OCI-M2 (cell line): ENCODE measurements around the gene MYT1.
"Not testable (repeated sequence)": the region's sequence is repeated elsewhere in the genome, so short reads cannot be mapped to it uniquely, and the experiment has no call there.

Source experiments
- DNase-seq: peaks from one replicate; lab custom pipeline; 2025; ENCODE audit not compliant: unreplicated experiment; lab: John Stamatoyannopoulos, UW

MYT1 gene

DNA sequence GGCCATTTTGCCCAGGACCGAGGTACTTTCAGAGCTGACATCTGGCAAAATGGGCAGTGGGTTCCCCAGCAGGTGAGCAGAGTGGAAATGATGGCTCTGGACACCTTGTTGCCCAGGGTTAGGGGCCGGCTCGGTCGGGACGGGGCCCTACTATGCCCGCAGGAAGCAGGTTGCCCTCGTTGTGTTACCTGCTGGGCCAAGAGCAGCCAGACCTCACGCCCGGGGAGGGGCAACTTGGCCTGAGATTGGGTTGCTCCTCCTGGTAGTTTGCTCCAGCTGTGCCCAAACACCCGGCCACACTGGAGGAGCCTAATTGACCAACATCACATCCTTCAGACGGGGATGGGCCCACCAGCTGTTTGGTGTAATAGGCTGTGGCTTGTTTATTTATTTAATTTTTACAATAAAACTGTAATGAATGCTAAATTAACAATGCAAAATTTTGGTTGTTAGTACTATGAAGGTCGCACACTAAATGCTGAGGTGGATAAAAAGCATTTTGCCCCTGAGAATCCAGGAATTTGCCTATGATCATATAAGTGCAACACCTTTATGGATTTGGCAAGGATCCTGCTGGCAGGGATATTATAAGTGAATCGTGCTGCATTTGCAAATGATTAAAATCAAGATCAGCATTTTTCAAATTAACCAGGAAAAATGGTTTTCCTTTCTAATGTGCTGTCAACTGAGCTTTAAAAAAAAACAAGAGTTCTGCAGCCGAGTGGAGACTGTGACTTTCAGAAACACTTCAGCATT, 64.7 kb downstream of the MYT1 start:
- DNase-seq = no peak

DNA sequence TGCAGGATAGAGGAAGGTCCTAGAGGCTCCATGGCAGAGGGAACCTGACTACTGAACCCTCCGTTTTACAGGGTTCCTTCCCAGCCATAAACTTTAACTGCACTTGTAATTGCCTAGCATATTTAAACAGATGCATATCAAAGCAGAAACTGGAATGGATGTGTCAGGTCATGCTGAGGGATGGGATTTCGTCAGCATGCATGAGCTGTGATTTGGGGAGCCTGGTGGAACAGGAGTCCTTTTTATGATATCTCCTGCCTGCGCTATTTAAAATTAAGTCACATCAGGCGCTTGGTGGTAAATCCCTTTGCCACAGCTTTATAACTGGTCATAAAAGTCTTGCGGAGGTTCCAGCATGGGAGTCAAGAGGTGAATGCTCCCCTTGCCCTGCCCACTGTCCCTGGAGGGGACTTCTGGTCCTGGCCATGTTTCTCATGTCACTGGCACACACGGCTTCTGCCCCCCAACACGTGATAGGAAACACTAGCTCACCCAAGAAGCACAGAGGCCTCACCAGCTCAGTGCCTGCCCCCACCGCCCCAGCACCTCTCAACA, 65.3 kb downstream of the MYT1 start:
- DNase-seq = no peak

DNA sequence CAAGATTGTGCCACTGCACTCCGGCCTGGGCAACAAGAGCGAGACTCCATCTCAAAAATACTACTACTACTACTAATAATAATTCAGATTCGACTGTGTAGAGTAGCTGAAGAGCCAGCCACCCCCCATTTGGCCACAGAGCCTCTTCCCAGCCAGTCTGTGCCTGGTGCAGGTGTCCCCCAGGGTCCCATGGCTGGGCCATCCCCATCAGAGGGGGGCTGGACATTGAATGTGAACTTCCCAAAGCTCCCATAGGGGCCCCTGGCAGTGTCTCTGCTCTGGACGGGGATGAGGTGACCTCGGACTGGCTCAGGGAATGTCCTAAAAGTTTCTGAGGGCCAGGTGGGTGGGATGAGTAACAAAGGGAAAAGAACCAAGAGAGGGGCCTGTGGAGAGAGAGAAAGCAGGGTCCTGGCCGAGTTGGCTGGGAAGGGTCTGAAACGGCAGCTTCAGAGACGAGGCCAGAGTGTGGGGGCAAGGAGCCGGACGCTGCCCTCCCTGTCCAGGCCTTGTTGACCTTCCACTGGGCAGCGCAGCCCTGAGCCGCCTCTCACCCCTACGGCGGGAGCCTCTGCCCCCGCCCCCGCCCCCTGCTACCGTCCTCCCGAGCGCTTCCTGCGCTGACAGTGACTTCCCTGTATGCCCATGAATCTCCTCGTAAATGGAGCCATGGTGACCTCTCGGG, 66.4 kb downstream of the MYT1 start:
- DNase-seq = no peak

DNA sequence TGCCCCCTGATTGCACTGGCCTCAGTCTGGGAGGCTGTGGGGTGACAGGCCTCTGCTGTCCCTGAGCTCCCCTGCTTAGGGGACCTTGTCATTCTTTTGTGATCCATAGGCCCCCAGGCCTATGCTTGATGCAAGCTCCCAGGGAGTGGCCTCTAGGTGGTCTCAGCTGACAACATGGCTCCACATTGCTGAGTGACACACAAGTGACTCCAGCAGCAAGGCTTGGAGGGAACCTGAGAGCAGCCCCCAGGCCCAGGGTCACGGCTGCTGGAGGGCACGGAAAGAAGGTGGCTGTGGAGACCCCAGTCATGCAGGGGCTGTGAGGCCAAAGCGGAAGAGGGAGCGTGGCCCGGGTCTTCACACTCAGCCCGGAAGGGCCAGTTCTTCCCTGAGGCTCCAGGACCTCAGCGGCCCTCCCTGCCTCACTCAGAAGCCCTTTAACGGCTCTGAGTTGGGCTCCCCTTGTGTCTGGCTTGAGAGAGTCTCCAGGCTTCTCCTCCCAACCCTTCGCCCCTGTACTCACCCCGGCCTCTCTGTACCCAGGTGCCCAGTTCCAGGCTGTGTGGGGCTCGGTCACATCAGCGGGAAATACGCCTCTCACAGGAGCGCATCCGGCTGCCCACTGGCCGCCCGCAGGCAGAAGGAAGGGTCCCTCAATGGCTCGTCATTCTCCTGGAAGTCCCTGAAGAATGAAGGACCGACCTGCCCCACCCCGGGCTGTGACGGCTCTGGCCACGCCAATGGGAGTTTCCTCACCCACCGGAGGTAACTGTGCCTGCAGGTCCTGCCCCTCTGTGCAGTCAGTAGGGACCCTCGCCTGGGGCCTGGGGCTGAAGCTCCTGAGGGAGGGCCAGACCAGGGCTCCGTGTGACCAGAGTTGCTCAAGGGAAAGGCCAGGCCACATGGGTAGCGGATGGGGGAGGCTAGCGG, 67.6 kb downstream of the MYT1 start:
- no peak for DNase-seq

DNA sequence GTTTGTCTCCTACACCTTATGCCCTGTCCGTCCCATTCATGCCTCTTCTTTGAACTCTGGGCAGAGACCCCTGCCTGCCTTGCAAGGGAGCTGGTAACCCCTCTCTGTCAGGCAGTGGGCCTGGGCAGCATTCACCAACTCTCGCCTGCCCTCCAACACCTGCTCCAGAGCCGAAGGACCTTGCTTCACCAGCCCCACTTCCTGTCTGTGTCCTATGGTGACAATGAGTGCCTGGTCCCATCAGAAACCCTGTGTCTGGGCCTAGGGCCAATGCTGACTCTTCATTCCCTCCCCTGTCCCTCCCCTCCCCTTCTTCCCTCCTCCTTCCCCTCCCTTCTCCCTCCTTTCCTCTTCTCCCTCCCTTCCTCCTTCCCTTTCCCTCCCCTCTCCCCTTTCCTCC, 68.5 kb downstream of the MYT1 start:
- no peak for DNase-seq

DNA sequence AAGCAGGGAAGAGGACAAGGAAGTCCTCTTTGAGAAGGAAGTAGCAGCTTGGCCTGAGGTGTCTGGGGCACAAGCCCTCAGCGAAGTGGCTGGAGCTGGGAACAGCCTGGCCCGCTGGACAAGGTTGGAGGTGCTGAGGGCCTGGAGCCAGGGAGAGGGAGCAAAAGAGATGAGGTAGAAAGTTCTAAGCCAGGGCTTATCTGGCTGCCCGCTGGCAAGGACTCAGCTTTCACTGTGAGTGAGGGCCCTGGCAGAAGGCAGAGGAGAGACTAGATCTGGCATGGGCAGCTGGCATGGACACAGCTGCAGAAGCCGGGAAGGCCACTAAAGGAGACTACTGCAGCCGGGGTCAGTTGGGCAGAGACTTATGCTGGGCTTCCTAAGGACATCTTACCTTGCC, 69.5 kb downstream of the MYT1 start:
- DNase-seq = no peak

DNA sequence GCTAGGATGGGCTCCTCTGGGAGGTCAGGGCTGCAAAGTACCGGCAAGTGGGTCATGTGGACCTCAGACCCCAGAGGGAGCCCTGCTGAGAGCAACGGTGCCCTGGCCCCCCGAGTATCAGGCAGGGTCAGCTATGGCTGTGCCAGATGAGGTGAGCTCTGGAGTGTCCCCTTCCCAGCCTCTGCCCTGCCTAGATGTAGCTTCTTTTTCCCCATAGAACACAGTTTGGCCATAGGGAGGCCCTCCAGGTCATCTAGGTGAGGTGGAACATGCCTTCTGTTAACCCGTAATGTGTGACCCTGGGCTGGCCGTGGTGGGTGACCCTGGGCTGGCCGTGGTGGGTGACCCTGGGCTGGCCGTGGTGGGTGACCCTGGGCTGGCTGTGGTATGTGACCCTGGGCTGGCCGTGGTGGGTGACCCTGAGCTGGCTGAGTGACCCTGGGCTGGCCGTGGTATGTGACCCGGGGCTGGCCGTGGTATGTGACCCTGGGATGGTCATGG, 70.1 kb downstream of the MYT1 start:
- DNase-seq = no peak

DNA sequence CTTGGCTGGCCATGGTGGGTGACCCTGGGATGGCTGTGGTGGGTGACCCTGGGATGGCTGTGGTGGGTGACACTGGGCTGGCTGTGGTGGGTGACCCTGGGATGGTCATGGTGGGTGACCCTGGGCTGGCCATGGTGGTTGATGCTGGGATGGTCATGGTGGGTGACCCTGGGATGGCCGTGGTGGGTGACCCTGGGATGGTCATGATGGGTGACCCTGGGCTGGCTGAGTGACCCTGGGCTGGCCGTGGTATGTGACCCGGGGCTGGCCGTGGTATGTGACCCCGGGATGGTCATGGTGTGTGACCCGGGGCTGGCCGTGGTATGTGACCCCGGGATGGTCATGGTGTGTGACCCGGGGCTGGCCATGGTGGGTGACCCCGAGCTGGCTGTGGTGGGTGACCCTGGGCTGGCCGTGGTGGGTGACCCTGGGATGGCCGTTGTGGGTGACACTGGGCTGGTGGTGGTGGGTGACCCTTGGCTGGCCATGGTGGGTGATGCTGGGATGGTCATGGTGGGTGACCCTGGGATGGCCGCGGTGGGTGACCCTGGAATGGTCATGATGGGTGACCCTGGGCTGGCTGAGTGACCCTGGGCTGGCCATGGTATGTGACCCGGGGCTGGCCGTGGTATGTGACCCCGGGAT, 70.8 kb downstream of the MYT1 start:
- not testable (repeated sequence) for DNase-seq

DNA sequence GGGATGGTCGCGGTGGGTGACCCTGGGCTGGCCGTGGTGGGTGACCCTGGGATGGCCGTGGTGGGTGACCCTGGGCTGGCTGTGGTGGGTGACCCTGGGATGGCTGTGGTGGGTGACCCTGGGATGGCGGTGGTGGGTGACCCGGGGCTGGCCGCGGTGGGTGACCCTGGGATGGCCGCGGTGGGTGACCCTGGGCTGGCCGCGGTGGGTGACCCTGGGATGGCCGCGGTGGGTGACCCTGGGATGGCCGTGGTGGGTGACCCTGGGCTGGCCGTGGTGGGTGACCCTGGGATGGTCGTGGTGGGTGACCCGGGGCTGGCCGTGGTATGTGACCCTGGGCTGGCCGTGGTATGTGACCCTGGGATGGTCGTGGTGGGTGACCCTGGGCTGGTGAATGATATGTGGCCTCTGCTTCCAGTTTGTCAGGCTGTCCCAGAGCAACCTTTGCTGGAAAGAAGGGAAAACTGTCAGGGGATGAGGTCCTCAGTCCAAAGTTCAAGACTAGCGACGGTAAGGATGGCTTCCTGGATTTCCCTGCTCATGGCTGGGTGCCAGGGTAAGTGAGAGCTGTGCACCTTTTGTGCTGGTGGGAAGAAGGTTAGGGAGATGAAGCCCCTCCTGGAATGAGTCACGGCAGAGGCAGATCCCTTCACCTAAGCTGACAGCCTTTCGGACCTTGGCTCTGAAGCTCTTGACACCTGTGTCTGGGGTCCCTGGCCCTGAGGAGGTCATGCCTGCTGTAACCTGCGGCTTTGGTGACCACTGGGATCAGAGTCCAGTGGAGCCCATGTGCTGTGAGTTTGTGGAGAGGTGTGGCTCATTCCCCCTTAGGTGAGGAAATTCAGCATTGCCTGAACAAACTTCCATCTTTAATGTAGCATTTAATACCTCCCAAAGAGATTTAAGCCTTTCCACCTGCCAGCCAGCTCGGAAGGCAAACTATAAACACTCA, 72.2 kb downstream of the MYT1 start:
- no peak for DNase-seq

DNA sequence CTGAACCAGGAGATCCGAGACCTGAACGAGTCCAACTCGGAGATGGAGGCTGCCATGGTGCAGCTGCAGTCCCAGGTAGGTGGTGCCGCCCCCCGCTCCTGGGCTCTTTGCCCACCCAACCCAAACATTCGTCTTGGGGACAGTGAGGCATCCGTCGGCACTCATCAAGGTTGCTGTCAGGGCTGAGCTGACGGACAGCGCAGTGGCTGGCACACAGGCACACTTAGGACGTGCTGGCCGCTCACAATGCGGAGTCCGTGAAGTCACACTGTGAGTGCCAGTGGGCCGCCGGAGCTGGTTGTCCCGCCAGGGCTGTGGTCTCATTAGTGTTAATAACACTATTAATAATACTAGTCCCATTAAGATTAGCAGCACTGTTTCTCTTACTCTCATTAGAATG, 73.1 kb downstream of the MYT1 start:
- no peak for DNase-seq

DNA sequence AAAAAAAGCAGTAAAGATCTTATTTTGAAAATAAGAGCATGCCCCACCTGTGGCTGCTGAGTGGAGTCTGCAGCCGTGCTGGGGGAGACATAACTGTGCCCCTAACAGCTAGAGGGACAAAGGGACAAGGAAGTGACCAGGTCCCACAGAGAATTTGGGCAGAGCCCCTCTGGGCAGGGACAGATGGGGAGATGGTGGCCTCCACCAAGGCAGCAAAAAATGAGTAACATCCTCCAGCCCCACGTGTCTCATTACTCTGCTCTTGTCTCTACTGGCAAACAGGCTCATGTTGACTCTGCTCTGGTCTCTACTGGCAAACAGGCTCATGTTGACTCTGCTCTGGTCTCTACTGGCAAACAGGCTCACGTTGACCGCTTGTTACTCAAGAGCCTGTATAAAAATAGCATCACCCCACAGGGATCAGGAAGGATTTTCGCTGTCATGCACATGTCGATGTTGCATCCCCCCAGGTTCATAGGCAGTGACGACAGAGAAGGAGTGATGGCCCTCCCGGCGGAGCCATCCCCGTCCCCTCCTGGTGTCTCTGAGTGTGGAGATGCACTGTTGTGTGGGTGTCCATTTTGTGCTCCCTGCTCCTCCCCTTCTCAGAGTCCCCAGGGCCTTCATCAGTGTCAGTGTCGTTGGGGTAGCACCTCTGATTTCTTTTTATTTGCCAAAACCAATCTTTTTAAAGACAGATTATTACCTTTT, 74.0 kb downstream of the MYT1 start:
- no peak for DNase-seq

DNA sequence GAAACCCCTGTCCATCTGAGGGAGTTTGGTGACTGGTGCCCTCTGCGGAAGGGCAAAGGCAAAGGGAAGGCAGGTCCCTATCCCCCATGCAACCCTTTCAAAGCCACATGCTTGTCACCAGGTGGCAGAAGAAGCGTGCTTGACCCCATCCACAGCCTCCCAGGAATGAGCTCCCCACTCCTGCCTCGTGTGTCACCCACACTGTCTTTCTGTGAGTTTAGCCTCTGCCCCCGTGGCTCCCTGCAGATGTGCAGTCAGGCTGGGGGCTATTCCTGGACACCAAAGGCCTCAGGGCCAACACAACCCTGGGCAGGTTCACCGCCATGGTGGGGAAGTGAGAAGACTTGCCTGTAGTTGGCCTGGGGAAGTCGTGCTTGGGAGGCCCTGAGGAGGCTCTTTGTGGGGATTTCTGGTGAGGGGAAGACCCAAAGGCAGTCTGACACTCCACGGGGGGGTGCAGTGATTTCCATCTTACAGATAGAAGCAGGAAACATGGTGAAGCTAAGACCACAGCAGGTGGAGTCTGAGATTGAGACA, 74.7 kb downstream of the MYT1 start:
- DNase-seq = no peak

DNA sequence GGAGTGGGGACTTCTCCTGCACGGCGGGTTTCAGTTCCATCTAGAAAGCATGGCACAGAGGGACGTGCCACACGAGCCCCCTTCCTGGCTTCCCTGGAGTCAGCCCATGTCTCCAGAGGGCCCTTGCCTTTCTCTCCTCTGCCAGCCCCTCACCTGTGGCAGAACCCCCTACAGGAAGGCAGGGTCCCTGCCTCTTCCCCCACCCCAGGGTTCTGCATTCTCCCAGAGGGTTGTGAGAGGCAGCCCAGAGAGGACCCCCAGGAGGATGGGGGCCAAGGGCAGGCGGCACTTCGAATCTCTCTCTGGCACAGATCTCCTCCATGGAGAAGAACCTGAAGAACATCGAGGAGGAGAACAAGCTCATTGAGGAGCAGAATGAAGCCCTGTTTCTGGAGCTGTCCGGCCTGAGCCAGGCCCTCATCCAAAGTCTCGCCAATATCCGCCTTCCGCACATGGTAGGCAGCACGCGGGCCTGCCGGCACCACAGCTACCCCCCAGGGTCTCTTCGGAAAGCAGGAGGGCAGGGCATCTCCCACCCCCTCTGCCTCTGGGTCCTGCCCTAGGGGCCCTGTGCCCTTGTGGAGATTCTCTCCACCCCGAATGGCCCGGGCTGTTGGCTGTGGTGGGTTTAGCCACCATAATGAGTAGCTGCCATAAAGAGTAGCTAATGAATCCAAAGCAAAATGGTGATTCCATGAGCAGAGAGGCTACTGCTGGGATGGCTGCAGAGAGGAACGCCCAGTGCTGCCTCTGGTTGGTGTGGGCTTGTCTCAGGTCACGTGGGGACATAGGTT, 75.4 kb downstream of the MYT1 start:
- DNase-seq = no peak

DNA sequence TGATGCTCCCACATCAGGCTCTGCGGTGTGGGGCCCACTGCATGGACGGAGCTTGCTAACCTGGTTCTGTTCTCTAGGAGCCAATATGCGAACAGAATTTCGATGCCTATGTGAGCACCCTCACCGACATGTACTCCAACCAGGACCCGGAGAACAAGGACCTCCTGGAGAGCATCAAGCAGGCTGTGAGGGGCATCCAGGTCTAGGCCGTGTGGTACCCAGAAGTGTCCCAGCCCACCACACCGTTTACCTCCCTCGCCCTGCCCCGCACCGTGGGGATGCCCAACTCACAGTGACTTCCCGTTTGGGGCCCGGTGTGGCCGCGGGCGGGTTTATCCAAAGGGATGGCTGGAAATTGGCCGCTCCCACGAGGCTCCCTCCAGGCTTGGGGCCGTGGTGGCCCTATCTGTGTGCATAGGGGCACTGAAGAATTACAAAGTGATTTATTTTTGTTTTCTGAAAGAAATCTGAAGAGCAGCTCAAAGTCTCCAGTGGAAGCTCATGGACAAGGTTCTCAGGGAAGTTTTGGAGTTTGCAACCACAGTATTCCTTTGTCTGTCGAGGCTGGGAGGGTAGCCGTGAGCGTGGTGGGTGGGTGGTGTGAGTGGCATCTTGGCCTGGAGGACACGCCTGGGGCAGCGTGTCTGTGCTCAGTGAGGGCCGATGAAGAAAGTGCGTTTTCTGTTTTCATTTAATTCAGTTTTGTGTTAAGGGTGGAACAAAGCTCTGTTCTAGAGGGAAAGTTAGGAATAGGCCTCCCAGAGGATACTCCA, 76.2 kb downstream of the MYT1 start:
- DNase-seq = no peak

DNA sequence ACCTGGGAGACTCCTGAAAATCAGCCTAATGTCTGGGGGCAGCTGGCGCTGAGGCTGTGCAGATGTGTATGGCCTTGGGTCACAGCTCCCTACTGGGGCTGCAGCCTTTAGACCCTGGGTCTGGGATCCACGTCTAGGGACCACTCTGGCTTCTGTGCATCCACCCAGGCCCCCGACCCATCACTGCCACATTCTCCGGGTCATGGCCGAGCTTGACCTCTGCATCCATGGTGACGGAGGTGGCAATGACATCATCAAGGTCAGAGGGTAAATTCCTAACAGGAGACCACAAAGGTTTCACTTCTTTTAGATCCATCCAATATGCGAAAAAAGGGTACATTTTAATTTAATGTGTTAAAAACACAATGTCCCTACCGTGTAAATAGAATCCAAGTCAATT, 76.8 kb downstream of the MYT1 start:
- DNase-seq = no peak

DNA sequence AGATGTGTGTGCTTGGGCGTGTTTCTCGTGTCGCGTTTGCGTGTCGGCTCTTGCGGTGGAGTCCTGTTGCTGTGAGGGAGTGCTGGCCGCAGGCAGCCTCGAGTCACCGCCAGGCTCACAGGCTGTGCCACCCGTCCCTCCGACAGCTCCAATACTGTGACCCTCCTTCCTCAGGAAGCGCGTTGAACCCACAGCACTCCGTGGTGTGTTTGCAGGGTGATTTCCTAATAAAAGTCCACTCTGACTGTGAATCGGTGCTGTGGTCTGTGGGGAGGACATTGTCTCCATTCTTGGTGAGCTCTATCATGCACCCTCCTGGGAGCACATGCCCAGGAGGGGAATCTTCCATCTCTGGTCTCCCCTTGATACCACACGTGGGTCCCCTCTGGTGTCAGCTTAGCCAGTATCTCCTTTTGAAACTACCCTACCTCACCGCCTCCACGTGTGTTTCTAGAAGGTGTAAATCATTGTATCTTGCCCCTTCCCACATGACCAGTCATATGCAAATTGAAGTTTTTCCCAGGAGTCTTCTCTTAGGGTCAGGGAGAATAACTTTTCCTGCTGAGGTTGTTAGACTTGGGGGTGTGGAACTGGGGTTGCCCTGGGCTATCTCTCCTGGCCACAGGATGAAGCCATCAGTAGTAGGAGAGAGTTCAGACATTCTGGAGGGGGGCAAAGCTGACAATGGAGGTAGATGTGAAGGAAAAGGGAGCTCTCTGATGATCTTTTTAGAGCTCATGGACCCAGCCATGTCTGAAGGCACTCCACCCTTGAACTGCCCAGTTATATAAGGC, 77.9 kb downstream of the MYT1 start:
- no peak for DNase-seq
